Measurements from ENCODE around the gene CLEC10A.
"Not testable (repeated sequence)": the region's sequence is repeated elsewhere in the genome, so short reads cannot be mapped to it uniquely, and the experiment has no call there.

The CLEC10A gene

DNA sequence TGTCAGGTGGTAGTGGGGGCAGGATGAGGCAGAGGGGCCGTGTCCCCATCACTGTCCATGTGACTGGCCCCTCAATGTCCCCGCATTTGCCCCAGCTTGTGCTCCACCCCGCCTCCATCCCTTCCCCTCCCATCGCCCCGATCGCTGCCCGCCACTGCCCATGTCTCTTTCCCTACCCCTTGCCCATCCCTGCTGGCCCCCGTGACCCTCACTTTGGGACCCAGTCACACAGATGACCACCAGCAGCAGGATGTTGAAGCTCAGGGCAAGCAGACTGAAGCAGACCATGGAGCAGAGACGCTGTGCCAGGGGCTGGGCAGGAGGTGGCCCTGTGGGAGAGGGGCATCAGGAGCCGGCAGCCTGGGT is 28.5 kb upstream of the CLEC10A start:
- no peak for DNase-seq

DNA sequence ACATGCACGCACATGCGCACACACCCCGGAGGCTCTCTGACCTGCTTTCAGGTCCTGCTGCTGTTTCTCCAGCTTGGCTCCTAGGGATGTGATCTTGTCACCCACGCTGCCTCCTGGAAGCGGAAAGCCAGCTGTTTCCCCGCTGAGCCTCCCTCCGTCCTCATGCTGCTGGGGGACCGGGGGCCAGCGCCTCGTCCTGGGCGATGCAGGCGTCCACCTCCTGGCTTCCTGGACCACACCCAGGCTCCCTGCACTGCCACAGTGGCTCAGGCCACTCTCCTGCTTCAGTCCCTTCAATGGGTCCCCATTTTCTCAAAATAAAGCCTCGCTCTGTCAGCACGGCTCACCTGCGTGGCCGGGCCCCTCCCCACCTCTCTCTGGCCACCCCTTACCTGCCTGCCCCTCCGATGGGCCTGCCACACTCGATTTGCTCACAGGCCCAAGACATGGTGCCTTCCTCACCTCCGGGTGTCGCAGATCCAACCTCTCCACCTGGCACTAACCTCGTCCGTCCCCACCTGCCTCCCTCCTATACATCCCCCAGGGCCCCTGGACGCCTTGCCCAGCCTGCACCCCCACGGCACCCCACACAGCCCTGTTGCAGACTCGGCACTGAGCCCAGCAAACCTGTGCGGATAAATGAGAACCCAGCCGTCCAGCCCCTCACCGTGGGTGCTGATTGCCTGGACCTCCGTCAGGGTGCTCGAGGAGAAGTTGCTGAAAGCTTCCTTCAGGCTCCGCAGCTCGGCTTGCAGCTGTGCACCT is 27.9 kb upstream of the CLEC10A start:
- DNase-seq: no peak

DNA sequence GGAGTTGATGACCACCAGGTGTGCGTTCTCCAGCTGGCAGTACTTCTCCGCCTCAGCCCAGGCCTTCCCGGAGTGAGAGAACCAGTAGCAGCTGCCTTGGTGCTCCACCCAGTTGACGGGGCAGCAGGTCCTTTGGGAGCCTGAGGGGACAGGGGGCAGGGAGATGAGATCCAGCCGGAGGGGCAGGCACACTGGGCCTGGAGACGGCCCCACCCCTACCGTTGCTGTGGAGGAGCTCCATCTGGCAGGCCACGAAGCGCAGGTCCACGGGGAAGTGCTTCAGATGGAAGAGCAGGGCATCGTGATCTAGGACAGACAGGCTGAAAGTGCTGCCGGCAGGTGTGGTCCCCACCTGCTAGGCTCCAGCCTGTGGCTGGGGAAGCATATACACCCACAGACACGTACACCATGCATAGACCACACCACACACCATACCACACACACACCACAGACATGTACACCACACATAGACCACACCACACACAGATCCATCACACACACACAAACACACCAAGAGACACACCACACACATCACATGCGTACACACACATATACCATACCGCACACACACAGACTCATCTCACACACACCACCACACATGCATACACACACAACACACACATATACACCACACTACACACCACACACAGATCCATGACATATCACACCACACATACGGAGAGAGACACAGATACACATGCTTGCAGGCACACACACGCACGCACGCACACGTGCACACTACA is 27.1 kb upstream of the CLEC10A start:
- DNase-seq: no peak

DNA sequence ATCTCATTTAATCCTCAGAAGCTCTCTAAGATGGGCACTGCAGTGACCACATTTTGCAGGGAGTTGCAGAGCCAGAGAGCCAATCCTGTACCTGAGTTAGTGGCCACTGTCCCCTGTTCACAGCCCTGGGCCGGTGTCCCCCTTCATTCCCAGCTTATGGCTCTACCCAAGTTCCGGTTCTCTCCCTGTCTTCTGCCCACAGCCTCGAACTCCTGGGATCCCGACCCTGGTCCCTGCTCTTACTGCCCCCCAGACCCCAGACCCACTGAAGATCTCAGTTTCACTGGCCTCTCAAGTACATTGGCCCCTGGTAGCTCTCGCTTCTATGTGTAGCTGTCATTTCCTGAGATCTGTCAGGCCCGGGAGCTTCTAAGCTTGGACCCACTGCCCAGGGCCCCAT is 22.4 kb upstream of the CLEC10A start:
- no peak for DNase-seq

DNA sequence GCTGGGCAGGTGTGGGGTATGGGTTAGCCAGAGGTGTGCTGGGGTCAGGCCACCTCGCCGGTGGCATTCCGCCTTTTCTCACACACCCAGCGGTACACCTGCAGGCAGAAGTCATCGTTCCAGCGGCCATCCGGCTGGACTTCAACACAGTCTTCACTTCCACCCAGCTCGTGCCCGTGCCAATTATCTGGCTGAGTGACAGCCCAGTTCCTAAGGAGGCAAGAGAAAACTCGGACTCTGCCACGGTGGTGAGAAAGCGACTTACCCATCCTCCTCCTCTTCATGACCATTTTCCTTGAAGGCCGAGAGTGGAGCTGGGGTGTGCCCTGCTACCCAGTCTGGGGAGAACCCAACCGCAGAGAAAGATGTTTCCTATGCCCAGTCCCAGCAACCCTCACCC is 21.5 kb upstream of the CLEC10A start:
- DNase-seq: no peak

DNA sequence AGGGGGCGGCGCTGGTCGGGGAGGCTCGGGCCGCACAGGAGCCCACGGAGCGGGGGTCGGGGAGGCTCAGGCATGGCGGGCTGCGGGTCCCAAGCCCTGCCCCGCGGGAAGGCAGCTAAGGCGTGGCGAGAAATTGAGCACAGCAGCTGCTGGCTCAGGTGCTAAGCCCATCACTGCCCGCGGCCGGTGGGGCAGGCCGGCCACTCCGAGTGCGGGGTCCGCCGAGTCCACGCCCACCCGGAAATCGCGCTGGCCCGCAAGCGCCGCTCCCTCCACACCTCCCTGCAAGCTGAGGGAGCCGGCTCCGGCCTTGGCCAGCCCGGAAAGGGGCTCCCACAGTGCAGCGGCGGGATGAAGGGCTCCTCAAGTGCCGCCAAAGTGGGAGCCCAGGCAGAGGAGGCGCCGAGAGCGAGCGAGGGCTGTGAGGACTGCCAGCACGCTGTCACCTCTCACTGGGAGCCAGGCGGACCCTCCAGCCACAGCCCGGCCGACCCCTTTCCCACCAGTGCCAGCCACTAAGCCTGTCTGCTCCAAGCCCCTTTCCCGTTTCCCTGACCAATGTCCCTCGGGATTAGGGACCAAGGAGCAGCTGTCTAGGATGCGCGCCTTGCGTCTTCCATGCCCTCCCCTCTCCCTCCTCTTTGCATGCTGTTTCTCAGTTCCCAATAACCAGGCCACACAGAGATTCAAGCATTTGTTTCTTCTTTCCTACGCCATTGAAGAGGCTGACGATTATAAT is 20.8 kb upstream of the CLEC10A start:
- DNase-seq: not testable (repeated sequence)

DNA sequence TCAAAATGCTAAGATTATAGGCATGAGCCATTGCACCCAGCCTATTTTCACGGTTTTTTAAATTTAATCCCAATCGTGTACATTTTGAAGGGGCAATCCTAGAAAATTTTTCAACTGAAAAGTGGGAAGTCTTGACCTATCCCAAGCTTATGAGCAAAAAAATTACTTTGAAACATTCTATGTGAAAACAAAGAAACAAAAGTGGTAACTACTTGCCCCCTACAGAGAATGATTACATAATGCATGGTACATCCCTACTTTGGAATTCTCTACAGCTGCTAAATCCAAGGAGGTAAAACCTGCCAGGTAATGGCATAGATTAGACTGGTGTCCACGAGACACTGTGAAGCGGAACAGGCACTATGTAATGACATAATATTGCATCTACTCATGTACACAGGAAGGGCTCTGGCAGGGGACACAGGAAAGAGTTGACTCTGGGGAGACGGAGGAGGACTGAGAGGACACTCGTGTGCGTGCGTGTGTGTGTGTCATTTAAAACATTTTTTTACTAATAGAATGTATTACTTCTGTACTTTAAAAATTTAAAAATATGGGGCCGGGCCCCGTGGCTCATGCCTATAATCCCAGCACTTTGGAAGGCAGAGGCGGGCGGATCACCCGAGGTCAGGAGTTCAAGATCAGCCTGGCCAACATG is 18.9 kb upstream of the CLEC10A start:
- no peak for DNase-seq

DNA sequence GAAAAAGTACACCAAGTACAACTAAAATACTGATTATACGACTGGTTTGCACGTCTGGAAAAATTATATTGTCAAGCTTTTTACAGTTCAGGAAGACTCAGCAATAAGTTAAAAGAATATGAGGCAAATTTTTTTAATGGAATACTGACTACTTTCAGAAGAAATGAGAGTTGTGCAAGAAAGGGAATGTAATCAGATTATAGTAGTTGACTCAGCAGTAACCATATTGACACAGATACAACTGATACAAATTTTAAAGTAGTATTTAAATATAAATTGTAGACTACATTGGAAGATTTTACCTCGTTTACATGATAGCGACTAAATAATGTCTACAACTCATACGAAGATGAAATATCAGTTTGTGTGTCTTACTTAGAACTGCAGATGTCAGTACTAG is 17.9 kb upstream of the CLEC10A start:
- DNase-seq: no peak

DNA sequence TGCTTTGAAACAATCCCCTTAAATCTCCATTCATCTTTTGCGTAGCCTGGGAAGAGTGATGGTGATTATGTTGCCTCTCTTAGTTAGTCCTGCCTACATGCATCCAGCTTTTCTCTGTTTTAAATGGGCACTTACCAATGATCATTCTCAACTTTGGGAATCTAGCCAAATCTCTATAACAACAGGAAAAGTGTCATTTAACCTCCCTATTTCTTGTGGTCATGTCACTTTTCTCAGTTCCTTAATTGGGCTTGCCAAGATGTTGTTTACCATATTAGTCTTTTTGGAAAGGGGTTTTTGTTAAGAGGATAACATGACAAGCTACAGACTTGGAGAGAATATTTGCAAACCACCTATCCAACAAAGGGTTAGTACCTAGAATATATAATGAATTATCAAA is 15.6 kb upstream of the CLEC10A start:
- DNase-seq: no peak

DNA sequence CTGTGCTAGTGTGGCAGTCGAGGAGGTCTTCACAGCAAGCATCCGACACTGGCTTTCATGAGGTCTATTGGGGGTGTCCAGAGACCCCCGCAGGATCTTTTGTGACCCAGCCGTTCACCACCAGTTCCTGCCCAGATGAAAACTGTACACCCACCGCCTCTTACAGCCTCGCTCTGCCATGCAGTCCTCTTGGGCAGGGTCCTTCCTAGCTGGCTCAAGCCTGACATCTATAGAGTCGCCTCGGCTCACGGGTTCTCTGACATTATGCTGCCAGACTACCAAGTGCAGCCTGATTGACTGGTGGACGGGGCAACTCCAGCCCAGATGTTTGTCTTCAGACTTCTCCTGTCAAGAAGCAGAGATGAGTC is 14.6 kb upstream of the CLEC10A start:
- DNase-seq: no peak

DNA sequence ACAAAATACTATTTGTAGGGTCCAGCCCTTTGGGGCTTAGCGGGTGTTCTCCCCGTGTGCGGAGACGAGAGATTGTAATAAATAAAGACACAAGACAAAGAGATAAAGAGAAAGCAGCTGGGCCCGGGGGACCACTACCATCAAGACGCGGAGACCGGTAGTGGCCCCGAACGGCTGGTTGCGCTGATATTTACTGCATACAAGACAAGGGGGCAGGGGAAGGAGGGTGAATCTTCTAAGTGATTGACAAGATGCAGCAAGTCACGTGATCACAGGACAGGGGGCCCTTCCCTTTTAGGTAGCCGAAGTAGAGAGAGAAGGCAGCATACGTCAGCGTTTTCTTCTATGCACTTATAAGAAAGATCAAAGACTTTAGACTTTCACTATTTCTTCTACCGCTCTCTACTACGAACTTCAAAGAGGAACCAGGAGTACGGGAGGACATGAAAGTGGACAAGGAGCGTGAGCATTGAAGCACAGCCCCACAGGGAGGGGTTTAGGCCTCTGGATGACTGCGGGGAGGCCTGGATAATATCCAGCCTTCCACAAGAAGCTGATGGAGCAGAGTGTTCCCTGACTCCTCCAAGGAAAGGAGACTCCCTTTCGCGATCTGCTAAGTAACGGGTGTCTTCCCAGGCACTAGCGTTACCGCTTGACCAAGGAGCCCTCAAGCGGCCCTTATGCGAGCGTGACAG is 11.4 kb upstream of the CLEC10A start:
- DNase-seq: not testable (repeated sequence)

DNA sequence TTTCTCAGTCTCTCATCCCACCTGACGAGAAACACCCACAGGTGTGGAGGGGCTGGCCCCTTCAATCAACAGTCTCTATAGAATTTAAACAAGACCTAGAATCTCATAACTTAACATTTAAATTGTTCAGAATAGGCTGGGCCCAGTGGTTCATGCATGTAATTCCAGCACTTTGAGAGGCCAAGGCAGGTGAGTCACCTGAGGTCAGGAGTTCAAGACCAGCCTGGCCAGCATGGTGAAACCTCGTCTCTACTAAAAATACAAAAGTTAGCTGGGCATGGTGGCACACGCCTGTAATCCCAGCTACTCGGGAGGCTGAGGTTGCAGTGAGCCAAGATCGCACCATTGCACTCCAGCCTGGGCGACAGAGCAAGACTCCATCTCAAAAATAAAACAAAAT is 9.5 kb upstream of the CLEC10A start:
- DNase-seq: not testable (repeated sequence)

DNA sequence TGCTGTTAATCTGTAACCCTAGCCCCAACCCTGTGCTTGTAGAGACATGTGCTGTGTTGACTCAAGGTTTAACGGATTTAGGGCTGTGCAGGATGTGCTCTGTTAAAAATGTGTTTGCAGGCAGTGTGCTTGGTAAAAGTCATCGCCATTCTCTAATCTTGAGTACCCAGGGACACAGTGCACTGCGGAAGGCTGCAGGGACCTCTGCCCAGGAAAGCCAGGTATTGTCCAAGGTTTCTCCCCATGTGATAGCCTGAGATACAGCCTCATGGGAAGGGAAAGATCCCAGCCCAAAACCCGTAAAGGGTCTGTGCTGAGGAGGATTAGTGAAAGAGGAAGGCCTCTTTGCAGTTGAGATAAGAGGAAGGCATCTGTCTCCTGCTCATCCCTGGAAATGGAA is 8.4 kb upstream of the CLEC10A start:
- DNase-seq: not testable (repeated sequence)

DNA sequence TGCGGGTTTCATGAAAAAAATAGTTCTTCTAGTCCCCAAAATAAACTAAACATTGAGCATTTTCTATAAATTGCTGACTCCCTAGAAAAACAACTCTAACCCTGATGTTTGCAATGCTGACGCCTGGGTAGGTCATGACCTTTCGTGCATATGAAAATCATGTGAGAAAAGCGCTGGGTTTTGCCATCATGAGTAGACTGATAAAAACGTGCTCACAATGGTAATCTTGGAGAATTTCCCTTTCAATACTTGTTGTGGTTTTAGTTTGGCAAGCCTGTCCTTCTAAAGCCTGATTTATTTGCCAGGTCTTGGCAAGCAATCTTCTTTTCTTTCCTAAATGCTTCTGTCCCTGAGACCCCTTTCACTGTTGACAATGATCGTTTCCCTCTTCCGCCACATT is 4.0 kb upstream of the CLEC10A start:
- DNase-seq: no peak

DNA sequence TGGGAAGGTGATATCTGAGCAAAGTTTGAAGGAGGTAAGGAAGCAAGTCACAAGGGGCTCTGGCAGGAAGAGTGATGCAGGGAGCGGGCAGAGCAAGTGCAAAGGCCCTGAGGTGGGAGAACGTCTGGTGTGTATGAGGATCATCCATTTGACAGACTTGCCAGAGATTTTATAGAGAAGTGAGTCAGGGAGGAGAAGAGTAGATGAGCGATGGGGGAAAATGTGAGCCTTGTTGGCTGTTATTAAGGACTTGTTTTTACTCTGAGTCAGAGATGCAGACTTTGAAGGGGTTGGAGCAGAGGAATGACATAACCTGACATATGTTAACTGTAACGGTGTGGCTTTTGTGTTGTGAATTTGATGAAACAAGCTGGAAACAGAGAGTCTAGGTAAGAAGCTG is 3.5 kb upstream of the CLEC10A start:
- no peak for DNase-seq

DNA sequence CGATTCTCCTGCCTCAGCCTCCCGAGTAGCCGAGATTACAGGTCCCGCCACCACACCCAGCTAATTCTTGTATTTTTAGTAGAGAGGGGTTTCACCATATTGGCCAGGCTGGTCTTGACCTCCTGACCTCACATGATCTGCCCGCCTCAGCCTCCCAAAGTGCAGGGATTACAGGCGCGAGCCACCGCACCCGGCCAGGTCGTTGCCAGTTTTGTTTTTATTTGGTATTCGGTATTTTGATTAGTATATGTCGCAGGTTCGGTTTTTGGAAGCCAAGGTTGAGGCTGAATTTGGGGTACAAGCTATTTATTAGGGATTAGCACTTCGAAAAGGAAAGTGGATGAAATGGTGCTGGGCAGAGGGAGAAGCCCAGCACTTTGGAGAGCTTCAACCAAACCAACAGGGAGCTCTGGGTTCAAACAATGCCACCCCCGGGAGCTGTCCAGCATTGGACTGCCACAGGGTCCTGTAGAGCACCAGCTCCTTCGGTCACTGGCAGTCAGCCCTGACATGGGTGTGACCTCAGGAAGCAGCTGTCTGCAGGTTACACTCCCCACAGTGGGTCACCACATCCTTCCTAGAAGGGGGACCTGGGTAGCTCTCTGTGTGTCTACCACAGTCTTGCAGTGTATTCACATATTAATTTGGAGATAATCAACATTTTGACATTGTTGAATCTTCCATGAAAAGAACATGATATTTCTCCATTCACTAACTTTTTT is 1.5 kb upstream of the CLEC10A start:
- no peak for DNase-seq

DNA sequence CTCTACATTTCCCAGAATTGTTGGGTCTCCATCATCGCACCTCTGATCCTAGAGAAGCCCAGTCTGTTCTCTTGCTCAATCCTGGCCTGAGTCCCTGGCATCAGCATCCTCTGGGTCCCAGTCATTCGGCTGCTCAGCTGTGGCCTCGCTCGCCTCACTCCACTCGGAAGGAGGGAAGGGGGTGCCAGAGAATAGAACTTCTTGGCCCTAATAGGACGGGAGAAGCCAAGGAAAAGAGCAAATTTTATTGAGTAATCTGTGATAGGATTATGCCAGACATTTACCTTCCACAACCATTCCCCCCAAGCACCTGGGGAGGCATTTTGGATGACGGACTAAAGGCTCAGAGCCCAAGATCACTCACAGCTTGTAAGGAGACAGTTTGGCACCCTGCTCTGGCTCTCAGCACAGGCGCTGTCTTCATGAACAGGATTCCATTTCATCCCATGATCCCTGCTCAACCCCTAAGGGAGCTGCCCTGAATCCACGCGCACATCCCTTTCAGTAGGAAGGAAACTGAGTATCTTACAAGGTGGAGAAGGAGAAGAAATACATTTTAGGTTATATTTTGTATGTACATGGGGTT is 498 bp upstream of the CLEC10A start:
- DNase-seq: no peak

DNA sequence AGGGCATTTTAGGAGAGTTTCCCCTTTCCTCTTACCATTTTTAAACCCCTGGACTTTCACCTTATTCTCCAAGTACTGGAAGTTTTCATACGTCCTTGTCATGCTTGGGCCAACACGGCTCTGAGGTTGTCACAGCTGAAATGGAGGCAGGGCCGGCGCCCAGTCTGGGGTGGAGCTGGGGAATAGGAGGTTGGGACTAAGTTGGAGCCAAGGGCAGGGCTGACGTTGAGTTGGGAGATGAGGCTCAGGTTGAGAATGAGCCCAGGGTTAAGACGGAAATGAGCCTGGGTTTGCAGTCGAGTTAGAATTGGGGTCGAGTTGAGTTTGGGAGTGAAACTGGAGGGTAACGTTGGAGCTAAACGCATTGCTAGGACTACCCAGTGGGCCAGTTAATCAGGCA is 1.3 kb downstream of the CLEC10A start:
- no peak for DNase-seq

DNA sequence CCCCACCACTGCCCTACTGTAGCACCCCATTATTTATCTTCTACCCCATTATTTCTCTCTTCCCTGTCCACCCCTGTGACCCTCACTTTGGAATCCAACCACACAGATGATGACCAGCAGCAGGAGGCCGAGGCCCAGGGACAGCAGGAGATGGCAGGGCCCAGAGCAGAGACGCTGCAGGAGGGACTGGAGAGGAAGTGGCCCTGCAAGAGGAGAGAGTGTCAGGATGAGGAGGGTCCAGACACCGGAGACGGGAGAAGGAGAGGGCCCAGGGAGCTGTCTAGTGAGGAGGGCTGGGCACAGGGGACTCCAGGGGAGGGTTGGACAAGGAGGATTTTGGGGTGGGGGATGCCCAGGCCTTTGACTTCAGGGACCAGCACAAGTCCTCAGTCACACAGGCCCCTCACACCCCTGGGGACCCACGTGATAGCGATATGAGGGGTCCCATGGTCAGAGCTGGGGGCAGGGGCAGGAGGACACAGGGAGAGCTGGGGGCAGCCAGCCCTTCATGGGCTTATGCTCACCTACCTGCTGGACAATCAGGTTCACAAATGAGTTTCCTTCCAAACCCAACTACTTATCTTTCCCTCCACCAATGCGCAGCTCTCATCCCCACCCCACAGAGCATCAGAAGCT is 2.0 kb downstream of the CLEC10A start:
- DNase-seq: no peak

DNA sequence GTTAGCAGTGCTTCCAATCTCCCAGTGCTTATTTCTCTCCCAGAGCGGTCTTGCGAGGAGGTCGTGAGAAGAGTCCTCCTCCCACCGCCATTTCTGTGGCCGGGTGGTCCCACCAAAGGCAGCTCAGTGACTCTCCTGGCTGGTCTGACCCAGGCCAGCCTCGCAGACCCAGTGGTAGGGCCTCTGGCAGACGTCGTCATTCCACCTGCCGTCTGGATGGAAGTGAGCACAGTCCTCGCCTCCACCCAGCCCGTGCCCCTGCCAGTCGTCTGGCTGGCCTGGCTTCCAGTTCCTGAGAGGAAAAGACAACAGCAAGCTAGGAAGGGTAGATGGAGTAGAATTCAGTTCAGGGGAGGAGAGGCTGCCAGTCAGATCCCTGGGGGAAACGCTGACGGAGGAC is 5.1 kb downstream of the CLEC10A start:
- DNase-seq: no peak

DNA sequence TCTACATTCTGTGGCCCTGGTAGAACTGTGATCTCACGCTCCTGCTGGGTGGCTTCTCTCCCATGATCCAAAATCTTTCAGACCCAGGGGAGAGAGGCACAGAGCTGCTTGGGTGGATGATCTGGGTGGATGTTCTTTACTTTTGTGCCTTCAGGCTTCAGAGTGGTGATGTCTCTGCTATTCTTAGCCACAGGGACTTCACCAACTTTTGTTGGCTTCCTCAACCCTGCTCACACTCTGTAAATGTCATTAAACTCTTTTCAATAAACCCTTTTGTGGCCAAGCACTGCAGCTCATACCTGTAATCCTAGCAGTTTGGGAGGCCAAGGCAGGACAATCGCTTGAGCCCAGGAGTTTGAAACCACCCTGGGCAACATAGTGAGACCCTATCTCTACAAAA is 7.6 kb downstream of the CLEC10A start:
- no peak for DNase-seq

Data from eye (tissue), 1 donor.